Measurements from ENCODE around the gene KIAA0513. TPM values are rescaled to one million over a fixed set of nuclear protein-coding genes. Genes with fewer than 3 reads are reported as not detected.
A peak's percentile ranks its signal among the peaks of the same experiment; 100 is the strongest.

KIAA0513 gene
- total and polyA plus RNA-seq, 11 donors, result 4.5 to 14.0 (median 9.1) TPM

DNA sequence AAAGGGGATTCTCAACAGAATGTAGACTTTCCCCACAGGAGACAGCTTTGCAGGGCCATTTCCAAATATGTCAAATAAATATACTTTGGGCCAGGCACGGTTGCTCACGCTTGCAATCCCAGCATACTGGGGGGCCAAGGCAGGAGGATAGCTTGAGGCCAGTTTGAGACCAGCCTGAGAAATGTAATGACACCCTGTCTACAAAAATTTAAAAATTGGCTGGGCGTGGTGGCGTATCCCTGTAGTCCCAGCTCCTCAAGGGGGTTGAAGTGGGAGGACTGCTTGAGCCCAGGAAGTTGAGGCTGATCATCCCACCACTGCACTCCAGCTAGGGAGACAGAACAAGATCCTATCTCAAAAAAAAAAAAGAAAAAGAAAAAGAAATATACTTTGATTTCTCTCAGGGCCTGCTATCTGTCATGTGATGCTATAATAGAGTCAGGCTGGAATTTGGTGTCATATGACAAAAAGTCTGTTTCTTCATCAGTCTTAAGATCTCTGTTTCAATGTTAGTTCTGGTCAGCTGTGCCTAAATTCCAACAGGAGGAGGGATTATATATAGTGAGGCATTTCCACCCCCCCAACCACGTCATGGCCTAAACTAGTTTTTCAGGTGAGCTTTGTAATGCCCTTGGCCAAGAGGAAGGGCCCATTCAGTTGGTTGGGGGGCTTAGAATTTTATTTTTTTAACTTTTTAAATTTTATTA, 12.0 kb upstream of the KIAA0513 start:
- 88 to 95% (median 92%) methylated on average over 5 of the region's 5 CpGs for WGBS, 4 donors
- DNase-seq (no peak), ATAC-seq (no peak)
- peaks cover 0 to 40% (median 8%) of the 10 kb centered on the region in 12 donors for H3K4me1 ChIP-seq
- no peaks in the 10 kb centered on the region for H3K36me3 ChIP-seq
- intact Hi-C loops (cut with DNase I), result no loop called here
- H3K9me3 ChIP-seq, result no peaks in the 10 kb centered on the region
- peak overlapping the region in 1 of 12 donors; percentile 70 for H3K27ac ChIP-seq
- TF ChIP-seq POLR2A (IDR thresholded peaks at IDR 0.05), result no peak
- no peak for TF ChIP-seq CTCF (IDR thresholded peaks at IDR 0.05)
- no peak overlapping the region for H3K4me3 ChIP-seq
- H3K27me3 ChIP-seq, result no peaks in the 10 kb centered on the region

DNA sequence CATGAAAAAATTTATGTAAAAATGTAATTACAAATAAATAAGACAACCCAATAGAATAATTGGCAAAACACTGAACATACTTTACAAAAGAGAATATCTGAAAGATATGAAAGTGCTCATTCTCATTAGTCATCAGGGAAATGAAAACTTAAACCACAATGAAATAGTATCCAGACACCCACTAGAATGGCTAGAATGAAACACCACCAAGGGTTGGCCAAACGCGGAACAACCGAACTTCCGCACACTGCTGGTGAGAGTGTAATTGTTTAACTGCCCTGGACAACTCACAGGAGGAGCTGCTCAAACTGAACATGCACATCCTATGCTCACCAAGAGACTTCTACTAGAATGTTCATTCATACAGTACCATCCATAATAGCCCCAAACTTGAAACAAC, 10.4 kb upstream of the KIAA0513 start:
- peak in 1 of 5 donors; percentile 41 for DNase-seq
- Histone ChIP-seq H3K36me3 (no peaks in the 10 kb centered on the region), H3K4me3 (no peak overlapping the region), H3K4me1 (peaks cover 0 to 34% (median 2%) of the 10 kb centered on the region in 12 donors), H3K27ac (peak overlapping the region in 1 of 12 donors; percentile 70), H3K9me3 (no peaks in the 10 kb centered on the region), H3K27me3 (no peaks in the 10 kb centered on the region)
- no peak for TF ChIP-seq POLR2A (IDR thresholded peaks at IDR 0.05)
- WGBS, 4 donors, result 74 to 95% (median 88%) methylated on average over 4 of the region's 4 CpGs
- intact Hi-C loops (cut with DNase I), result no loop called here
- peak in 2 of 4 donors; percentile 40 to 59 for ATAC-seq

- H3K27ac ChIP-seq, result peak overlapping the region in 1 of 12 donors; percentile 70
- H3K4me1 ChIP-seq, result peaks cover 0 to 31% (median 0%) of the 10 kb centered on the region in 12 donors
- no peaks in the 10 kb centered on the region for H3K27me3 ChIP-seq
- 85 to 93% (median 89%) methylated on average over 8 of the region's 8 CpGs for WGBS, 4 donors
- H3K9me3 ChIP-seq, result peaks cover 0 to under 1% (median 0%) of the 10 kb centered on the region in 12 donors
- ATAC-seq, result no peak
- TF ChIP-seq CTCF (IDR thresholded peaks at IDR 0.05), result no peak
- DNase-seq, result no peak
- no peaks in the 10 kb centered on the region for H3K36me3 ChIP-seq
- no peak overlapping the region for H3K4me3 ChIP-seq
- intact Hi-C loops (cut with DNase I), result no loop called here
Measured at GRCh38 chr16:85017633-85018032, 10.0 kb upstream of the KIAA0513 start.

GRCh38 chr16:85018529-85019236, 8.9 kb upstream of the KIAA0513 start:
- 79 to 85% (median 81%) methylated on average over 18 to 19 of the region's 19 CpGs for WGBS, 4 donors
- Histone ChIP-seq H3K27ac (no peak overlapping the region), H3K36me3 (no peaks in the 10 kb centered on the region), H3K9me3 (peaks cover 0 to 4% (median 0%) of the 10 kb centered on the region in 12 donors), H3K4me1 (peaks cover 0 to 31% (median 0%) of the 10 kb centered on the region in 12 donors), H3K27me3 (no peaks in the 10 kb centered on the region), H3K4me3 (no peak overlapping the region)
- intact Hi-C loops (cut with DNase I), result no loop called here
- TF ChIP-seq POLR2A (IDR thresholded peaks at IDR 0.05) (no peak), CTCF (IDR thresholded peaks at IDR 0.05) (no peak)
- DNase-seq (no peak), ATAC-seq (no peak)

Data from heart left ventricle (tissue), 16 donors.